A549 (cell line): ENCODE data around the gene ZNF574. TPM values are rescaled to one million over a fixed set of nuclear protein-coding genes. Genes with fewer than 3 reads are reported as not detected.

Experiments
- ATAC-seq, 2 experiments: fragments of 200-7000 bp in 1 of 2; fragments of >200 bp in 1 of 2; cut with Nextera tagmentation in 1 of 2; cut with Tn5 transposase in 1 of 2; 3 replicates each; pipeline versions ENCODE4 v1.8.0 to v1.9.1; 2018 to 2020; ENCODE audit warnings: mild to moderate bottlenecking in 1 of 2, moderate library complexity in 1 of 2
- CTCF ChIA-PET: fragments of 300-600 bp; sonication (Branson Sonifier 250); formaldehyde crosslinking; extraction: SDS; loops from one replicate; lab custom pipeline; 2021; ENCODE audit warnings: antibody characterized with exemption, inconsistent platforms; lab: Yijun Ruan, JAX
- POLR2A ChIA-PET: fragments of 350-600 bp; formaldehyde crosslinking; extraction: SDS; loops from one replicate; lab custom pipeline; 2021; ENCODE audit warnings: antibody characterized with exemption, inconsistent platforms; lab: Yijun Ruan, JAX
- DNase-seq, 2 experiments: peaks; one replicate each; pipeline versions ENCODE4 v3.0.0 to v3.0.0-alpha.2; 2011 to 2016; ENCODE audit warnings: low read depth in 1 of 2, low spot score in 1 of 2
- FAIRE-seq: peaks from 2 replicates; lab custom pipeline; 2011; peaks lifted over from hg19 to GRCh38; lab: Jason Lieb, UNC
- H3K27ac ChIP-seq, 2 experiments: fragments of >200 bp; sonication (Bioruptor Twin); formaldehyde crosslinking; 3 replicates each; pipeline ENCODE4 v1.5.1; 2016 to 2017
- H3K4me1 ChIP-seq: fragments of >200 bp; sonication (Bioruptor Twin); formaldehyde crosslinking; 3 replicates; pipeline ENCODE4 v1.6.1; 2016
- H3K4me2 ChIP-seq: fragments of >200 bp; sonication (Bioruptor Twin); formaldehyde crosslinking; 3 replicates; pipeline ENCODE4 v1.6.1; 2016
- H3K4me3 ChIP-seq: fragments of >200 bp; sonication (Bioruptor Twin); formaldehyde crosslinking; 3 replicates; pipeline ENCODE4 v1.5.1; 2016
- H3K9me3 ChIP-seq: fragments of >200 bp; sonication (Bioruptor Twin); formaldehyde crosslinking; 3 replicates; pipeline ENCODE4 v1.6.1; 2016
- CHD2 ChIP-seq: fragments of 150-350 bp; IDR thresholded peaks from 2 replicates; pipeline ENCODE4 v1.6.1; 2014; ENCODE audit warnings: low read length; ENCODE audit not compliant: partially characterized antibody
- CHD4 ChIP-seq: fragments of 200-600 bp; sonication (generic); IDR thresholded peaks from 2 replicates; pipeline ENCODE4 v1.6.1; 2016; ENCODE audit warnings: antibody characterized with exemption, mild to moderate bottlenecking, borderline replicate concordance
- CTCF ChIP-seq: fragments of >200 bp; sonication (Bioruptor Twin); formaldehyde crosslinking; IDR thresholded peaks from 3 replicates; pipeline ENCODE4 v1.5.1; 2016
- E2F6 ChIP-seq: IDR thresholded peaks from 2 replicates; pipeline ENCODE4 v1.6.1; 2012; ENCODE audit warnings: low read depth, borderline replicate concordance
- HES2 ChIP-seq: fragments of >200 bp; sonication (Bioruptor Twin); formaldehyde crosslinking; IDR thresholded peaks from 2 replicates; pipeline ENCODE4 v1.6.1; 2016
- HOXB13 ChIP-seq: fragments of 250-450 bp; sonication (Bioruptor Pico); IDR thresholded peaks from 2 replicates; pipeline ENCODE4 v1.5.0; 2020; ENCODE audit warnings: low read depth, mild to moderate bottlenecking, moderate library complexity
- JUN ChIP-seq, 2 experiments: fragments of >200 bp; sonication (Bioruptor Twin); formaldehyde crosslinking; IDR thresholded peaks; 2 replicates in 1 of 2; 3 replicates in 1 of 2; pipeline ENCODE4 v1.6.1; 2016 to 2017
- KDM1A ChIP-seq: fragments of 200-600 bp; sonication (generic); IDR thresholded peaks from 2 replicates; pipeline ENCODE4 v1.6.1; 2016; ENCODE audit warnings: low read depth, mild to moderate bottlenecking
- KDM5A ChIP-seq: fragments of 200-600 bp; sonication (generic); IDR thresholded peaks from 2 replicates; pipeline ENCODE4 v1.6.1; 2016; ENCODE audit warnings: antibody characterized with exemption, mild to moderate bottlenecking
- MAFK ChIP-seq: fragments of 450-650 bp; IDR thresholded peaks from 2 replicates; pipeline ENCODE4 v1.6.1; 2014; ENCODE audit not compliant: partially characterized antibody
- MYC ChIP-seq: IDR thresholded peaks from 2 replicates; pipeline ENCODE4 v1.6.1; 2012; ENCODE audit warnings: mild to moderate bottlenecking, inconsistent platforms, low read length, improper control_type of control experiment, borderline replicate concordance
- TP53 ChIP-seq: fragments of 250-450 bp; sonication (Bioruptor Pico); IDR thresholded peaks from 2 replicates; pipeline ENCODE4 v1.5.0; 2021; ENCODE audit warnings: mild to moderate bottlenecking, moderate library complexity
- ZSCAN20 ChIP-seq: fragments of 250-450 bp; sonication (Bioruptor Pico); IDR thresholded peaks from 2 replicates; pipeline ENCODE4 v1.8.0; 2022; ENCODE audit warnings: mild to moderate bottlenecking, moderate library complexity
- WGBS: methylation state at CpG from one replicate; pipeline ENCODE4 v1.1.6; 2017; ENCODE audit errors: missing lambda C conversion rate; 5-methylcytosine and 5-hydroxymethylcytosine counted together
- polyA plus RNA-seq, 4 experiments: library from polyadenylated mRNA; depleted of rRNA in 3 of 4; stranded (reverse); fragments of >200 nt; fragmentation: RNase III in 1 of 4; extraction: RNeasy Plus Mini Kit Qiagen cat#74134 plus additional on column Dnase treatment in 1 of 4; gene quantifications; 2 replicates in 3 of 4; 3 replicates in 1 of 4; pipeline ENCODE4 v1.2.3, GENCODE V29; 2011 to 2017

Gene ZNF574
- polyA plus RNA-seq, 2 of the 4 experiments (the other 2 are of a cell fraction): 11.3 to 21.8 TPM

GRCh38 chr19:42079276-42079669 is 3.3 kb downstream of the ZNF574 start:
- H3K27ac ChIP-seq: no peak overlapping the region
- H3K4me2 ChIP-seq: no peak overlapping the region
- no peak for TF ChIP-seq MAFK
- TF ChIP-seq CHD2: no peak
- TF ChIP-seq KDM1A: no peak
- TF ChIP-seq TP53 (CRISPR knock-in tag): no peak
- no peak for TF ChIP-seq CHD4
- TF ChIP-seq MYC: no peak
- TF ChIP-seq ZSCAN20: no peak
- H3K4me3 ChIP-seq: no peak overlapping the region
- no peak for DNase-seq
- CTCF ChIA-PET: interaction anchor here (0.6 to 6.8 kb wide), 10 partner anchors 15 to 114 kb away, joined by 3 to 78 read pairs (median 6); no protein-coding TSS in a partner anchor
- FAIRE-seq: no peak
- no peak for ATAC-seq
- H3K9me3 ChIP-seq: no peaks in the 10 kb centered on the region
- peaks cover 33% of the 10 kb centered on the region for H3K4me1 ChIP-seq
- WGBS: 90% methylated on average over 16 of the region's 16 CpGs
- POLR2A ChIA-PET: interaction anchor here (1.1 kb wide), 1 partner anchor 18 kb away, joined by 4 read pairs; no protein-coding TSS in a partner anchor

- CTCF ChIA-PET: interaction anchor here (0.6 to 6.8 kb wide), 16 partner anchors 9 to 370 kb away, joined by 3 to 78 read pairs (median 8); no protein-coding TSS in a partner anchor
- no peak for FAIRE-seq
- ATAC-seq: no peak
- Histone ChIP-seq H3K4me2 (no peak overlapping the region), H3K4me1 (peaks cover 26% of the 10 kb centered on the region), H3K4me3 (no peak overlapping the region), H3K9me3 (no peaks in the 10 kb centered on the region), H3K27ac (no peak overlapping the region)
- TF ChIP-seq ZSCAN20 (no peak), JUN (IDR thresholded peaks at IDR 0.05) (no peak), KDM5A (no peak), HES2 (no peak), HOXB13 (CRISPR knock-in tag) (no peak), CTCF (no peak)
- DNase-seq: no peak
- POLR2A ChIA-PET: no interaction called here
- WGBS: 94% methylated on average over 44 of the region's 44 CpGs
Observed at GRCh38 chr19:42079886-42080763, 4.2 kb downstream of the ZNF574 start.

GRCh38 chr19:42080764-42081375 is 4.9 kb downstream of the ZNF574 start:
- Histone ChIP-seq H3K4me2 (no peak overlapping the region), H3K27ac (no peak overlapping the region), H3K4me1 (peaks cover 26% of the 10 kb centered on the region), H3K4me3 (no peak overlapping the region)
- POLR2A ChIA-PET: interaction anchor here (0.5 kb wide), 1 partner anchor 61 kb away, joined by 4 read pairs; no protein-coding TSS in a partner anchor
- no peak for DNase-seq
- 94% methylated on average over 21 of the region's 28 CpGs for WGBS
- TF ChIP-seq JUN (IDR thresholded peaks at IDR 0.05) (0 out of 5 replicates have a peak, but pooled peaks of 1 of the 2 experiments have one; percentile 20), E2F6 (no peak)
- TF ChIP-seq, all 56 proteins: peak for 1
- ATAC-seq: peak; percentile 1 to 3; a peak in 2 of 6 replicates
- CTCF ChIA-PET: interaction anchor here (0.7 to 6.8 kb wide), 36 partner anchors 10 to 369 kb away, joined by 3 to 78 read pairs (median 5); partner anchors contain the start of gene POU2F2
- no peaks in the 10 kb centered on the region for H3K9me3 ChIP-seq
- no peak for FAIRE-seq
